ENCODE results near the gene CREB3L2.

Gene CREB3L2

DNA sequence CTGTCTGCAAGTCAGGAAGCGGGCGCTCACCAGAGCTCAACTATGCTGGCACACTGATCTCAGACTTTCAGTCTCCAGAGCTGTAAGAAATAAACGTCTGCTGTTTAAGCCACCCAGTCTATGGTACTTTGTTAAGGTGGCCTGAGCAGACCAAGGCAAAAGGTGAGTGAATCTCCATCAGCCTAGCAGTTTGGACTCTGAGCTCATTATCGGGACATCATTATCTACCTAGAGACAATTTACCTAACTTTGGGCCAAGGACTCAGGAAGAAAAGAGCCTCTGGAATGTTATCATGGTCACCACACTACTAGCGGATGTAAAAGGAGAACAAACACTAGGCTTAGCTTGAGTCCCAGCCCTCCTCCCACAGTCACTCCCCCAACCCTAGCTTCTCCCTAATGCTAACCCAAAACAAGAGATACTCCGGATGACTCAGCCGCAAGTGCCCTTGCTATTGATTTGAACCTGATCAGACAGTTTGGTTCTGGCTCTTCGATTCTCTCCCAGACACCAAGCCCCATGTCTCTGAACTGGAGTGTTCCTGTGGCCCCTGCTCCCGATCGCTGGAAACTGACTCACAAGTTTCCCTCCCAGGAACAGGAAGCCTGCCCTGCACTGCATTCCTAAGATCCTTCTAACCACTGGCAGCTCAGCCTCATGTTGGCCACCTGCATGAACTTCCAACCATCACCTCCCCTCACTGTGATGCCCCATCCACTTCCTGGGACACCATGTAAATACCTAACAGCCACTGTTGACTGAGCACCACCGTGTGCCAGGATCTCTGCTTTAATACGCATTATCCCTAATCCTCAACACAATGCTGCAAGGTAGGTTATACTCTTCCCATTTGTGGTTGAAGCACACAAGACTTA, 34.5 kb downstream of the CREB3L2 start:
- DNase-seq, result no peak

DNA sequence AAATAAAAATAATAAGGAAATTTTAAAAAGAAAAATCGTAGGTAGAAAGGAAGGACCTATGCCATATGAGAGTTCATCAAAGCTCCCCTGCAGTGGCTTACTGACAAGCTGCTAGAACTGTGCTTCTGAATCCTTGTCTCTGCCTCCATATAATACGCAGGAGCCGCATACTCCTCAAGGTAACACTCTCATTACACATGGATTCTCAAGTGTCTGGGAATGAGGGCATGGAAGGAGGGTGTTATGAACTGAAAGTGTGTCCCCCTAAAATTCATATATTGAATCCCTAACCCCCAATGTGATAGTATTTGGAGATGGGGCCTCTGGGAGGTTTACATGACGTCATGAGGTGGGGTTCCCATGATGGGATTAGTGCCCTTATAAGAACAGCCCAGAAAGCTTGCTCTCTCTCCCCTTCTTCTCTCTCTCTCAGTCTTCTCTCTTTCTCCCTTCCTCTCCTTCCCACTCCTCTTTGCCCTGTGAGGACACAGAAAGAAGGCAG, 35.2 kb downstream of the CREB3L2 start:
- no peak for DNase-seq

DNA sequence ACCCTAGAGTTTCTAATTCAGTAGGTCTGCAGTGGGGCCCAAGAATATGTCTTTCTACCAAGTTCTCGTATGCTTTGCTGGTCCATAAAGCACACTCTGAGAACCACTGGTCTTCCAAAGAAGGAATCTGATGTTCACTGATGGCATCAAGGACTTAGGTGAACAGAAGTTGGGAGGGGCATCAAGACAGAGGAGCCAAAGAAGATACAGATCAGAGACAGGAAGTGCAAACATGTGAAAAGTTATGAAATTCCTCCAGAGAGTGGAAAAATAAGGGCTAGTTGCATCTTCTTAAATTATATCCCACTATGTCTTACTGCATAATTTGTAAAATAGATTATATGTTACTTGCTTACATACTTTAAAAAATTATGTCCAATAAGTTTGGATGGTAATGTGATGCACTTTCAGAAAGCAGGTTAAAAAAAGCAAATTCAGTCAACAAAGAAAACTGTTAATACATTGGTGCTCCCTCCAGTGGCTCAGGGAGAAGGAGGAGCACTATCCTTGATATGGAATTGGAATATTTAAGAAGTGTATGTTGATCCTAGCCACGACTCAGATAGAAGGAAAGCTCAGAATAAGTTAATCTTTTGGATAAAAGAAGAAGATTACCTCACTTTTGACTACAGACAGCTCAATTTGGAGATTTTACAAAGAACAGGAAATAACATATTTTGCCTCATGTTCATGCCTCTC, 35.8 kb downstream of the CREB3L2 start:
- DNase-seq, result no peak

DNA sequence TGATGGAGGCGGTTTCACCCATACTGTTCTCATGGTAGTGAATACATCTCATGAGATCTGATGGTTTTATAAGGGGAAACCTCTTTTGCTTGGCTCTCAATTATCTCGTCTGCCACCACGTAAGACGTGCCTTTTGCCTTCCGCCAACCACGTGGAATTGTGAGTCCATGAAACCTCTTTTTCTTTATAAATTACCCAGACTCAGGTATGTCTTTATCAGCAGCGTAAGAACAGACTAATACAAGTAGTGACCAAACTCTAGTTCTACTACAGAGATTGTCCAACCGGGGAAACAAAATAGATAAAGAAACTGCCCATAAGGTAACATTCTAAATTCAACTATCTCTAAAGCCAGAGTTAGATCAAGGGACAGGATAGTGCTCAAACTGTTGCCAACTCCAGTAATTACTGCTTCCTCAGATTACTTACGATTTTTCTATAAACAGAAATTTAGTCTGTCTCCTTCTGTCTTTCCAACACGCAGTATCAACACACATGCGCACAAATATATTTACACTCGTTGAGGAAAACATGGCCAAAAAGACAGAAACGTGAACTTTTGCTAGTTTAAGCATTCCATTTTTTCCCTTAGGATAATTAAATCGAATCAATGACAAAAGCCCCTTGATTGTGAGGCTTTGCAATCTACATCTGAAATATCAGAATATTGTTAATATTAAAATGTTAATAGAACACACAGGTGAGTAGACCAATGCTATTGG, 36.9 kb downstream of the CREB3L2 start:
- no peak for DNase-seq

- no peak for DNase-seq
Observed at GRCh38 chr7:137962875-137963507, 38.9 kb downstream of the CREB3L2 start.

DNA sequence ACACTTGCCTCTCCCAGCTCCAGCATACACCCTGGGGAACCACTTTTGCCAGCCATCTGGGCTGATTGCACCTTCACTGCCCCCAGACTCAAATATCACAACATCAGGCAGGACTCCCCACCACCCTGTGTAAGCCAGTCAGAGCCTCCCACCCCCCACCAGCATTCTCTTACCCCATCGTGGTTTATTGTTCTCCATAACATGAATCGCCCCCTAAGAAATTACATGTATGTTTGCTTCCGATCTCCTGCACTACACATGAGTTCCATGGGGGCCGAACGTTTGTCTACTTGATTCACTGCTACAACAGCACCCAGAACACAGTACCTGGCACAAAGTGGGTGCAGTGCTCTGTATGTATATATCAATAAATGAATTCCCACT, 39.4 kb downstream of the CREB3L2 start:
- no peak for DNase-seq

- no peak for DNase-seq
Observed at GRCh38 chr7:137961200-137962177, 40.4 kb downstream of the CREB3L2 start.

DNA sequence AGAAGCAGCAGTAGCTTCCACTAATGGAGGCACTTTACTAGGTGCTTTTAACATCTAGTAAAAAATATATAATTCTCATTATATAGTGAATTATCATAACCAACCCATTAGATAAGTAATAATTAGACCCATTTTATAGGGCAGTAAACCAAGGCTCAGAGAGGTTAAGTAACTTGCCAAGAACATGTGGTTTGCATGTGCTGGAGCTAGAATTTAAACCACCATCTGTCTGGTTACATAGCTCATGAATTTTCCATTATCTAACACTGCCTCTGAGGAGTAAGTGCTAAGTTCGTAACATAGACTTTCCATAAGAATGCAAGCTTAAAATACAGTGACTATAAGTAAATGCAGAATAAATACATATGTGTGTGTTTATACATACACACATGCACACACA, 41.9 kb downstream of the CREB3L2 start:
- DNase-seq, result no peak

DNA sequence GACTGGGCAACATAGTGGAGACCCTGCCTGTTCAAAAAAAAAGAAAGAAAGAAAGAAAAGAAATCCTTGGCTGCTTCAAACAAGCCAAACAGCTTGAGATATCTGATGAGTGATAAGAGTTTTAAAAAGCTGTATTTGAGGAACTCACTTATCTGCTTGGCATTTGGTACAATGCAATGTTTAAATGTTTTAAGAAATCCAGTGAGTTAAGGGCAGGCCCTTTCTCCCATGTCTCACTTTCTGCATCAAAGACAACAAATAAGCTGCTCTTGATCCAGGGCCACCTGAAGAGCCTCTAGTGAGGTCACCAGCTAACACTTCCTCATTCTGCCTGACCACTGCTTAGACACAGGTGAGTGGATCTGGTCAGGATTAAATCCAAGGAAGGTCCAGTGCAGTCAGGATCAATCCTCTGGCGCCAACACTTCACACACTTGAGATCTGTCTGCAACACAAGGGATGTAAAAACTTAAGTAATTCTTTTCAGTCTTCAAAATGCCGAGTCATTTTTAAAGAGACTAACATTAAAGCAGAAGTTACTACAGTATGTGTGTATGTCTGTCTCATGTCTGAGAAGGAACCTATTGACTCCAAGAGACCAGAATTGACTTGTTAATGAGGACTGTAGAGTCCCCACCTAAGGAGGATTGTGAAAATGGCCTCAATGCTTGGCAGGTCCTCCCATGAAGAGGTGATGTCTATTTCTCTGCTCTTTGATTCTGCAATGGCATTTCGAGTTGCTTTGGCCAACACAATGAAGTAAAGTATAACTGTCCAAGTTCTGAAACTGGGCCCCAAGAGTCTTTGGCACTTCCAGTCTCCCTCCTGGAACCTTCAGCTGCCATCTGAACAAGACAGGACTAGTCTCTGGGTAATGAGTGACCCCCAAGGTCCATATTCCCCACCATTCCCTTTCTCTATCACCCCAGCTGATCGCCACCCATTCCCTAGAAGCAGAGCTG, 43.1 kb downstream of the CREB3L2 start:
- DNase-seq, result no peak

DNA sequence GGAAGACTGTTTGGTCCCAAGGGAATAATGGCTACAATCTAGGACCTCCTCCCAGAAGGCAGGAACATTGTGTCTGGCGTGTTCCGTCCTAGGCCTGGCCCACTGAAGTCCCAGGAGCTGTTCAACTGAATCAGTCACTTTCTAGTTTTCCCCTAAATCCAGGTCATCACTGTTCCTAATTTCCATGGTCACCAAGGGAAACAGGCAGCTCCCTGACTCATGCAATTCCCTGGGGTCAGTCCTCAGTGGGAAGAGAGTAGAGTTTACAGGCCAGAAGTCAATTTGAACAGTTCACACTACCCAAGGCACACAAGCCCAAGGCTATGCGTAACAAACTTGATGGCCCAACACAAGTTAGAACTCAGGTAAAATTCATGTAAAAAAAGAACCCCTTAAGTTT, 44.0 kb downstream of the CREB3L2 start:
- DNase-seq, result no peak

DNA sequence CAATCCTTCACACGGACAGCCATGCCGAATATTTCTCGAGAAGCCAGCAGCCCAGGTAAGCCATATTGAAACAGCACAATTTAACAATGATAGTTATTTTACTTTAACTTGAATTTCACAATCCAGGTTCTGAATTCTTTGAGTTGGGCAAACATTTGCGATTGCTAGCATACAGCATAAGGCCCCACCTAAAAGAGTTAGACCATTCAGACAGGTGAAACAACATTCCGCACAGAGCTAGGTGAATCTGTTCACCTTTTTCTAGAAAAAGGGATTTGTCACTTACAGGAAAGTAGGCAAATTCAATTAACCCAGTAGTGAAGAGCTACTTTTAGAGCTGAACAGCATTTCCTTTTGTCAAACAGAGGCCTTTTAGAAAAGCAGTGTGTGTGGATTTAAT, 45.3 kb downstream of the CREB3L2 start:
- no peak for DNase-seq

GRCh38 chr7:137956183-137956582, 45.7 kb downstream of the CREB3L2 start:
- no peak for DNase-seq

GRCh38 chr7:137954614-137955013, 47.3 kb downstream of the CREB3L2 start:
- DNase-seq, result no peak

DNA sequence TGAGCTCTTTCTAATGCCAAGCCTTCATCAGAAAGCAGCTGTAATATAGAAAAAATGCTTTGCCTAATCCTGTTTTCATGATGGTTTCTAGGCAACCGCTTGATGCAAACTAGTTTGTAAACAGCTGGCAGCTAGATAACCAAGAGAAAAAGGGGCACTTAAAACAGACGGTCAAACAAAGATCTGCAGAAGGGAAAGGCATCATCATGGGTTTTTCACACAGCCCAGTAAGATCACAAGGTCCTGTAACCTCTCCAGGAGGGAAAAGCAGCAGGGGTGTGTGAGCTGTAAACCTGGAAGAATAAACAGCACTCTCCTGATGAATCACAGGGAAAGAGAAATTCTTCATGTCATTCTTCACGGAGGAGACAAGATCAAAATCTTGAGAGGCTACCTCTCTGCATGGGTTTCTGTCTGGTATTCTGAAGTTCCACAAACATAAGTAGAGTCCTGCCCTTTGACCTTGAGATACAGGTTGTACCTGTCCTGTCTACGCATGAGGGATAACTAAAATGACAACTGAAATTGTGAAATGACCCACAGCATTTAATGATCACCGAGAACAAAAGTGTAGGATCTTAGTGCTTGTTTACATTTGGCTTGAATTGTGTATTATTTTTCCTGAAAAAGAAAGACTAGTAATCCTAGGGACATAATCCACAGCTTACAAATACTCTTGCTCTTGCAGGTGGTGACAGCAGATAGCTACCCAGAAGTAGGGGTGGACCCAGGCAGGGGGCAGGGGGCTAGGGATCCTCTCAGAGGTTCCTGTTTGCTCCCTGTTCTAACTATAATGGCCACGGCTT, 48.0 kb downstream of the CREB3L2 start:
- peak; percentile 11 for DNase-seq

DNA sequence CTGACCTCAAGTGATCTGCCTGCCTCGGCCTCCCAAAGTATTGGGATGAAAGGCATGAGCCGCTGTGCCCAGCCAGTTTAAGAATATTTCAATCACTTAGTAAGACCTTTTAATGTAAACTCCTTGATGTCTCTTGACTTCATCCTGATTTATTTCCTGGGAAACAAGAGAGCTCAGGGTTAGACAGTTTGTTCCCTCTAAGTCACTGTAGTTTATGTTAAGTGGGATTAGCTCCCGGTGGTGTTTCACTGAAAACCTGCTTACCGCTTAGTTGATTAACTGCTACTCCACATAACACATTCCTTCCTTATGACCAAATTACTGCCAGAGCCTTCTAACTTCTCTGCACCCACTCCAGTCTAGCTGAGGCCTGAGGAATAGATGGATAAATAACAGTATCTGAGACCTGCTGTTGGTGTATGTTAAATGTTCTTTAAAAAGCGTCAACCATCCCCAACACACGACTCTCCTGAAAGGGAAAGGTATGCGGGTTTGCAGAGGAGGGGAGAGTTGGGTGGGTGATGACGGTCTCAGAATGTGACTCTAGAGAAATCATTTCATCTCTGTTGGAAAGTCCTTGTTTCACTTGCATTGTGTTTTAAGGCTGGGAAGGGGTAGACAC, 48.7 kb downstream of the CREB3L2 start:
- DNase-seq, result no peak

DNA sequence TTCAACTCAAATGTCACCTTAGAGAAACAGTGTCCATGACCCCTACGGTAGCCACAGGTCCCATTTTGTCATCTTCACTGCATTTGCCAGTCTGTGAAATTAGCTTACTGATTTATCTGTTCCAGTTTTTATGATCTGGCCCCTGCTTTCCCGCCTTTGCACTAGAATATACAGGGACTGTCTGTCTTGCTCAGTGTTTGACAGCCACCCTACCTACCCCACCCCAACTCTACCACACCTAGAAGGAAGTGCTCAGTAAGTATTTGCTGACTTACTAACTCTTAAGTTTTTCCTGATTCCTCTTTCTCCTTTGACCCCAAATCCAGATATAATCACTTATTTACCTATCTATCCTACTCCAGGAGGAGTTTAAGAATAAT, 49.5 kb downstream of the CREB3L2 start:
- no peak for DNase-seq

DNA sequence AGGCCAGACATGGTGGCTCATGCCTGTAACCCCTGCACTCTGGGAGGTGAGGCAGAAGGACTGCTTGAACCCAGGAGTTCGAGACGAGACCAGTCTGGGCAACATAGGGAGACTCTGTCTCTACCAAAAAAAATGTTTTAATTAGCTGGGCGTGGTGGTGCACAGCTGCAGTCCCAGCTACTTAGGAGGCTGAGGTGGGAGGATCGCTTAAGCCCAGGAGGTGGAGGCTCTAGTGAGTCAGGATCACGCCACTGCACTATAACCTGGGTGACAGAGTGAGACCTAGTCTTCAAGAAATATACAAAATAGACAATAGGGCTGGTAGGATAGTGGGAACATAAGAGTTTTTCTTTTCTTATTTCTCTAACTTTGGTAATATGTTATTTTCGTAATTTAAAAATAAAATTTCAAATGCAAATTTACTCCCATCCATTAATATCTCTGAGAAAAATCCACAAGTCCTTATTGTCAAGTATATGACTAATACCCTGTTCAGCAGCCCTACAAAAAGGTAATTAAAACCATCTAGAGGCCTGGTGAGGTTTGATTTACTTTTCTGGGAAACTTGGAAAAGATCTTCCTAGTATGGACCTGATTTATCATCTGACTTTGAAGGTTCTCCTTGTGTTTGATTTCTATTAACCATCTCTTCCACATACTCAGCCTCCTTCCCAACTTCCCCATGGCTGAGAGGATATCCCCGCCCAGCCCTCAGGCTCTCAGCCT, 50.0 kb downstream of the CREB3L2 start:
- DNase-seq, result no peak

DNA sequence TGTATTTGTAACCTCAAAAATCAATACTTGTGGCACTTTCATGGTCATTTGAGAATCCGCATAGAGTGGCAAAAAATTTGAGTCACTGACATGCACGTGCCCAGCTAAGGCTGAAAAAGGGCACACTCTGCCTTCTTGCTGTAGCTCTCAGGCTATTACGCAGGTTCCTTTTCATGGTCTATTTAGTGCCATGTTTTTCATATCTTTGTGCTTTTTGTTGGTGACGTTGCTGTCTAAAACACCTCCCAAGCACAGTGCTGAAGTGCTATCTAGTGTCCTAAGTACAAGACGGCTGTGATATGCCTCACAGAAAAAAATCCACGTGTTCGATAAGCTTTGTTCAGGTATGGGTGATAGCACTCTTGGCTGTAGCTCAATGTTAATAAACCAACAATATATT, 50.9 kb downstream of the CREB3L2 start:
- no peak for DNase-seq

DNA sequence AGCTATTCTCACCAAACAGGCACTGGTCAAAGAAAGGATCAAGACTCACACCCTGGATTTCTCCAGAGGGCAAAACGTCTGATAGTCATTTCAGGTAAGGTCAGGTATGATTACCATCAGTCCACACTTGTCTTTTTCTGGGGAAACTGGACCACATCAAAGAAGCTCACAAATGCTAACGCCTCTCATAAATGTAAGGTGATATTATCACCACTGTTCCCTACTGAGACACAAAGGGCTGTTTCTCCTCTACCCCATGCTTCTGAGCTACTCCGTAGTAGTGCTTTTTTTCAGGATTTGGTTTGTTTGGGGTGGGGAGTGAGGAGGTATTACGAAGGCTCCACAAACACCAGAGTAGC, 51.6 kb downstream of the CREB3L2 start:
- DNase-seq, result no peak

All from NCI-H1105 (cell line).